ENCODE measurements around the gene ZNRD2.
"Not testable (repeated sequence)": the region's sequence is repeated elsewhere in the genome, so short reads cannot be mapped to it uniquely, and the experiment has no call there.

The ZNRD2 gene, protein sequence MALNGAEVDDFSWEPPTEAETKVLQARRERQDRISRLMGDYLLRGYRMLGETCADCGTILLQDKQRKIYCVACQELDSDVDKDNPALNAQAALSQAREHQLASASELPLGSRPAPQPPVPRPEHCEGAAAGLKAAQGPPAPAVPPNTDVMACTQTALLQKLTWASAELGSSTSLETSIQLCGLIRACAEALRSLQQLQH

DNA sequence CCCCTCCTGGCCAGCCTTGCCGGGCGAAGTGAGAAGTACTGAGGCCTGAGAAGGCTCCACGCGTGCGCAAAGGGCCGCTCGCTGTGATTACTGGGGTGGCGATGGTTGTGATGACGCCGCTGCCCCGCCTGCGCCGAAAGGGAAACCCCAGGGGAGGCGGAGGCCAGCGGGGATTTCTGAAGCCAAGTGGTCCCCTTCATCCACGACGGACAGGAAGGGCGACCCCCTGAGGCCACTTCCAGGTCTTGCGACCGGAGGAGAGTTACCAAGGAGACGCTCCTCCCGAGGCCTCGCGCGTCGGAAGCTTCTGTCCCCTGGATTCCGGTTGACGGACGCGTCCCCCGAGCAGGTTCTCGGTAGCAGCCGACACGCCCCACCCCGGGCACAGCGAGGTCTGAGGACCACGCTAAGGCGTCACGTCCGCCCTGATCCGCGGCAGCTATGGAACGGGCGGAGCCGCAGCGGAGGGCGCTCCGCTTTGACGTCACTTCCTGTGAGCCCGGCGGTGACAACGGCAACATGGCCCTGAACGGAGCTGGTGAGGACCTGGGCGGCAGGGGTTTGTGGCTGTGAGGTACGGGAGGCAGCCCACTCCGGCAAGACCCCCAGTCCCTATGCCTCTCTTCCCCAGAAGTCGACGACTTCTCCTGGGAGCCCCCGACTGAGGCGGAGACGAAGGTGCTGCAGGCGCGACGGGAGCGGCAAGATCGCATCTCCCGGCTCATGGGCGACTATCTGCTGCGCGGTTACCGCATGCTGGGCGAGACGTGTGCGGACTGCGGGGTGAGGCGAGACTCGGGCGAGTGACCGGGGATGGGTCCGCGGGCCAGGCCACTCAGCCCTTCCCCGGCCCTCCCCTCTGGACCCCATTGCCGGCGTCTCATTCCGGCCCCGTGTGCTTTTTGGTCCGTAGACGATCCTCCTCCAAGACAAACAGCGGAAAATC lies at the start of gene ZNRD2:
Gene ZNRD2, plus strand, starts transcription at position 505 of the 946 bp plus-strand sequence. Its CDS starts 15 bp downstream, at position 520.
- peak; percentile 99 for DNase-seq (ENCODE audit: low read depth)

DNA sequence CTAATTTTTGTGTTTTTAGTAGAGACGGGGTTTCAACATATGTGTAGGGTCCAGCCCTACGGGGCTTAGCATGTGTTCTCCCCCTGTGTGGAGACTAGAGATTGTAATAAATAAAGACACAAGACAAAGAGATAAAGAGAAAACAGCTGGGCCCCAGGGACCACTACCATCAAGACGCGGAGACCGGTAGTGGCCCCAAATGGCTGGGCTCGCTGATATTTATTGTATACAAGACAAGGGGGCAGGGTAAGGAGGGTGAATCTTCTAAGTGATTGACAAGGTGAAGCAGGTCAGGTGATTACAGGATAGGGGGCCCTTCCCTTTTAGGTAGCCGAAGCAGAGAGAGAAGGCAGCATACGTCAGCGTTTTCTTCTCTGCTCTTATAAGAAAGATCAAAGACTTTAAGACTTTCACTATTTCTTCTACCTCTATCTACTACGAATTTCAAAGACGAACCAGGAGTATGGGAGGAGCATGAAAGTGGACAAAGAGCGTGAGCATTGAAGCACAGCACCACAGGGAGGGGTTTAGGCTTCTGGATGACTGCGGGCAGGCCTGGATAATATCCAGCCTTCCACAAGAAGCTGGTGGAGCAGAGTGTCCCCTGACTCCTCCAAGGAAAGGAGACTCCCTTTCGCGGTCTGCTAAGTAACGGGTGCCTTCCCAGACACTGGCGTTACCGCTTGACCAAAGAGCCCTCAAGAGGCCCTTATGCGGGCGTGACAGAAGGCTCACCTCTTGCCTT lies 48.3 kb upstream of the ZNRD2 start:
- not testable (repeated sequence) for DNase-seq (ENCODE audit: low read depth)

DNA sequence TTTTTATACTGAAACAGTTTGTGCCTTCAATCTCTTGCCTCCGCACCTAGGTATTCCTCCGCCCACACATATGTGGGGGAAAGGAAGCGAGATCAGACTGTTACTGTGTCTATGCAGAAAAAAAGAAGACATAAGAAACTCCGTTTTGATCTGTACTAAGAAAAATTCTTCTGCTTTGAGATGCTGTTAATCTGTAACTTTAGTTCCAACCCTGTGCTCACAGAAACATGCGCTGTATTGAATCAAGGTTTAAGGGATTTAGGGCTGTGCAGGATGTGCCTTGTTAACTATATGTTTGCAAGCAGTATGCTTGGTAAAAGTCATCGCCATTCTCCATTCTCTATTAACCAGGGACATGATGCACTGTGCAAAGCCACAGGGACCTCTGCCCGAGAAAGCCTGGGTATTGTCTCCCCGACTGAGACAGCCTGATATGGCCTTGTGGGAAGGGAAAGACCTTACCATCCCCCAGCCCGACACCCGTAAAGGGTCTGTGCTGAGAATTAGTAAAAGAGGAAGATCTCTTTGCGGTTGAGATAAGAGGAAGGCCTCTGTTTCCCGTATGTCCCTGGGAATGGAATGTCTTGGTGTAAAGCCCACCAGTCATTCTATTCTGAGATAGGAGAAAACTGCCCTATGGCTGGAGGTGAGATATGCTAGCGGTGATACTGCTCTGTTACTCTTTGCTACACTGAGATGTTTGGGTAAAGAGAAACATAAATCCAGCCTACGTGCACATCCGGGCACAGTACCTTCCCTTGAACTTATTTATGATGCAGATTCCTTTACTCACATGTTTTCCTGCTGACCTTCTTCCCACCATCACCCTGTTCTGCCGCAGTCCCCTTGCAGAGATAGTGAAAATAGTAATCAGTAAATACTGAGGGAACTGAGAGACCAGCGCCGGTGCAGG lies 47.3 kb upstream of the ZNRD2 start:
- DNase-seq (ENCODE audit: low read depth) = not testable (repeated sequence)

DNA sequence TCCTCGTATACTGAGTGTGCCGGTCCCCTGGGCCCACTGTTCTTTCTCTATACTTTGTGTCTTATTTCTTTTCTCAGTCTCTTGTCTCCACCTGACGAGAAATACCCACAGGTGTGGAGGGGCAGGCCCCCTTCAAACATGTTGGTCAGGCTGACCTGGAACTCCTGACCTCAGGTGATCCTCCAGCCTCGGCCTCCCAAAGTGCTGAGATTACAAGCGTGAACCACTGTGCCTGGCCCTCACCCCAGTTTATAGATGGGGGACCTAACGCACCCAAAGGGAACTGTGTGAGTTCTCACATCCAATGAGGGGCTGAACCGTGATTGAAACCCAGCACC lies 46.7 kb upstream of the ZNRD2 start:
- not testable (repeated sequence) for DNase-seq (ENCODE audit: low read depth)

DNA sequence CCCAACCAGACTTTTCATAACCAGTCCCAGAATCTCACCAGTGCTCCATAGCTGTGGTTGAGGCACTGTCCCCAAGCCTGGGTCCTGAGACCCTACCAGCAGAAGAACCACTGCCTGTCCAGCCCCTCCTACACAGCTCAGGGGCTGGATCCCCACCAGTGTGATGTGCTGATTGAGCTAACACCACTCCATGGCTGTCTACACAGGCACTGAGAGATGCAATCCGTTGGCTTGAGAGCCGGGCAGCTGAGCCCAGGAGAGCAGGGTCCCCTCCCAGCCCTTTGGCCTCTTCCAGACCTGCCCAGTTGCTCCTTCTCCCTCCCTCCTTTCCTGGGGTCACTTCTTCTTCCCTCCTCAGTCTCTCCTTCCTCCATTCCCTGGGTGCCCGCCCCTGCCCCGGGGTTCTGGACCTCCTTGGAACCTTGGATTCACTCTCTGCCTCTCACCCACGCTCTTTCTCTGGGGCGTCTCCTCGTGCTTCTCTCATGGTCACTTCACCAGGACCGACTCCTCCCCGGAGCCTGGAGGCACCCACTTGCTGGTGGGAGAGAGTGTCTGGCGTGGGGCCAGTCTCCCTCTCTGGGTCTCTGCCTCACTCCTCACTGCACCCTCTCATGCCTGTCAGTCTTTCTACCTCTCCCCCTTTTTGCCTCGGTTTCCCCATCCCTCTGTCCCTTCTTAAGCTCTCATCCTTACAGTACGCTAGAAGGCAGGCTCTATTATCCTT lies 46.1 kb upstream of the ZNRD2 start:
- no peak for DNase-seq (ENCODE audit: low read depth)

DNA sequence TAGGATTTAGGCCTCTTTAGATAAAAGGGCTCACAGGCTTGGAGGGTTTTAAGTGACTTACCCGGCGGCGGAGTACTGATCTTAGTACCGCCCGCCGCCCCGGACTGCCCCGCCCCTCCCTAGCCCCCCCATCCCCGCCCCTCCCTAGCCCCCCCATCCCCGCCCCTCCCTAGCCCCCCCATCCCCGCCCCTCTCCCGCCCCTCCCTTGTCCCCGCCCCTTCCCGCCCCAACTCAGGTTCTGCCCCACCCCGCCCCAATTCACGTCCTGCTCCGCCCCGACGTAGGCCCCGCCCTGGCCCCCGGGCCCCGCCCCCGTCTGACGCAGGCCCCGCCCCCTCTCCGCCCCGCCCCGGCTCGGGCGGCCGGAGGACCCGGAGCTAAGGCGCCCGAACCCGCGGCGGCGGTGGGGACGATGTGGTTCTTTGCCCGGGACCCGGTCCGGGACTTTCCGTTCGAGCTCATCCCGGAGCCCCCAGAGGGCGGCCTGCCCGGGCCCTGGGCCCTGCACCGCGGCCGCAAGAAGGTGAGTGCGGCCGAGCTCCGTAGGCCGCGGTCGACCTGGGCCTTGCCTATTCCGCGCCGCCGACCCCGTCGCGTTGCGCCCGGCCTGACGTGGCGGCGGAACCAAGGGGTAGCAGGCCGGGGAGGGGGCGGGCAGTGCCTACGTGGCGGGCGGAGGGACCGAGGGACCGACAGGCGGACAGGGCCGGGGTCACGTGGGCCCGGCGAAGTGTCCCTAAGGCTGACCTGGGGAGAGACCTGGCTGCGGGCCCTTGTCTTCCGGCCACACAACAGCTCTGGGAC lies 45.3 kb upstream of the ZNRD2 start, which contains the start of gene SCYL1:
Gene SCYL1, plus strand, starts transcription at position 343 of the 805 bp plus-strand sequence. Its CDS starts 71 bp downstream, at position 414.
- peak; percentile 41 for DNase-seq (ENCODE audit: low read depth)

DNA sequence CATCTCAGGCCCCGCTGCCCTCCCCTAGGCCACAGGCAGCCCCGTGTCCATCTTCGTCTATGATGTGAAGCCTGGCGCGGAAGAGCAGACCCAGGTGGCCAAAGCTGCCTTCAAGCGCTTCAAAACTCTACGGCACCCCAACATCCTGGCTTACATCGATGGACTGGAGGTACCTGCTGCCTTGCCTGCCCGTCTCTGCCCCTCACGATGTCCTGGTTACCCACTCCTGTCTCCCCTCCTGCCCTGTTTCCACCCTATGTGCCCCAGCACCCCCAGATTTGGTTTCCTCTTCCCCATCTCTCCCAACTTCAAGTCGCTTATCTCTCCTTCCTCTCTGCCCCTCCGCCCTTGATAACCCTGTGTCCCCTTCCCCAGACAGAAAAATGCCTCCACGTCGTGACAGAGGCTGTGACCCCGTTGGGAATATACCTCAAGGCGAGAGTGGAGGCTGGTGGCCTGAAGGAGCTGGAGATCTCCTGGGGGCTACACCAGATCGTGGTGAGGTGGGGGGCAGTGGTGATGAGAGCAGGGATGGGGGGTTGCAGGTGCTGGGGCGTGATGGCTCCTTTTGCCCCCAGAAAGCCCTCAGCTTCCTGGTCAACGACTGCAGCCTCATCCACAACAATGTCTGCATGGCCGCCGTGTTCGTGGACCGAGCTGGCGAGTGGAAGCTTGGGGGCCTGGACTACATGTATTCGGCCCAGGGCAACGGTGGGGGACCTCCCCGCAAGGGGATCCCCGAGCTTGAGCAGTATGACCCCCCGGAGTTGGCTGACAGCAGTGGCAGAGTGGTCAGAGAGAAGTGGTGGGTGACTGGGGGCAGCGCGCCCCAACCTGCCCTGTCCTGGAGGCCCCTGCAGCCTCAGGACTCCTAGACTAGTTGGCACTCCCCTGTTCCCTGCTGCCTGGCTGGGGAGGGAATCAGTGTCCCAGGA lies 44.5 kb upstream of the ZNRD2 start:
- DNase-seq (ENCODE audit: low read depth) = no peak

DNA sequence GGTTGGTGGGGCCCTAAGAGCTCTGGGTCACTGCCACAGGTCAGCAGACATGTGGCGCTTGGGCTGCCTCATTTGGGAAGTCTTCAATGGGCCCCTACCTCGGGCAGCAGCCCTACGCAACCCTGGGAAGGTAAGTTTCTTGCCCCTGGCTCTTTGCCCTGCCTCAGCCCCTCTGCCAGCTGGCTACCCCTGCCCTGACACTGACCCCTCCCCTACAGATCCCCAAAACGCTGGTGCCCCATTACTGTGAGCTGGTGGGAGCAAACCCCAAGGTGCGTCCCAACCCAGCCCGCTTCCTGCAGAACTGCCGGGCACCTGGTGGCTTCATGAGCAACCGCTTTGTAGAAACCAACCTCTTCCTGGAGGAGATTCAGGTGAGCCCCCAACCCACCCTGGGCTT lies 43.5 kb upstream of the ZNRD2 start:
- DNase-seq (ENCODE audit: low read depth) = no peak

DNA sequence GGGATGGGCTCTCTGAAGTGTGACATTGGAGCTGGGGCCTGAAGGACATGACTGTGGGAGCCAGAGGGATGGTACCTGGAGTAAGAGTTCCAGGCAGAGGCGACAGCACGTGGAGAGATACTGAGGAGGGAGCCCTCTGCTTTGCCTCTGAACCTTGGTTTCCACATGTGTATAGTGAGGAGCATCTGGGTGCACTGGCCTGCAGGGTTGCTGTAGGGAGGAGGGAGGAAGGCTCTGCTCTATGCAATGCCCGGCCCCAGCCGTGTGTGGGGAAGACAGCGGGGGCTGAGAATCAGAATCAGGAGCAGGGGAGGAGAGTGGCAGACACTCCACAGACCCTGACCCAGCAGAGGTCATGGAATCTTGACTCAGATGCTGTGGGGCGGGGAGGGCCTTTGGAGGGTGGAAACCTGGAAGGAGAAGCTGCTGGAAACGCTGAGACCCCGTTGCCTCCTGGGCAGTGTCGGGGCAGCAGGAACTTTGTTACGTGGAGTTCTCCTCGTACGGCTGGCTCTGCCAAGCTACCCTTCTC lies 41.4 kb upstream of the ZNRD2 start:
- no peak for DNase-seq (ENCODE audit: low read depth)

DNA sequence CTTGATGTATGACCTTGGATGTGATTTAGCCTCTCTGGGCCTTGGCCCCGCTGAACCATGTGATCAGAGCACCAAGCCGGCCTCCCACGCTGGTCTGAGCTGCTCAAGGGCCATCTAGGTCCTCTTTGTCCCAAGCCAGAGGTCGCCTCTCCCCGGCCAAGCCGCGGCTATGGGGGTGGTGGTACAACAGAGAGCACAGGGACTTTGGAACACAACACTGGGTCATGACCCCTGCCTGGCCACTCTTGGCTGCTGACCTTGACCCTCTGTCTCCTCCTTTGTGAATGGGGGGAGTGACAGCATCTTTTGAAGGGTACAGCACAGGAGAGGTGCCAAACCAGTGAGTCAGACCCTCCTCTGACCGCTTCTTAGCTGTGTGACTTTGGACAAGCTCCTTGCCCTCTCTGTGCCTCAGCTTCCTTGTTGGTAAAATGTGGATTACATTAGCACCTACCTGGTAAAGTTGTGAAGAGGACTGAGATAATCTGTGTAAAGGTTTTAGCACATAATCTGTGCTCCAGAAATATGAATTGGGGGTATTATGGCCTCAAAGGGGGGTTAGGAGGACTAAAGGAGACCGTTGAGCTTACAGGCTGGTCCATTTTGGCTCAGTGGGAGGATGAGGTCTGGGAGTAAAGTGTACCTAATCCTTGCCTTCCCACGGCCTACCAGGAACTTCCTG lies 40.7 kb upstream of the ZNRD2 start:
- DNase-seq (ENCODE audit: low read depth) = no peak

DNA sequence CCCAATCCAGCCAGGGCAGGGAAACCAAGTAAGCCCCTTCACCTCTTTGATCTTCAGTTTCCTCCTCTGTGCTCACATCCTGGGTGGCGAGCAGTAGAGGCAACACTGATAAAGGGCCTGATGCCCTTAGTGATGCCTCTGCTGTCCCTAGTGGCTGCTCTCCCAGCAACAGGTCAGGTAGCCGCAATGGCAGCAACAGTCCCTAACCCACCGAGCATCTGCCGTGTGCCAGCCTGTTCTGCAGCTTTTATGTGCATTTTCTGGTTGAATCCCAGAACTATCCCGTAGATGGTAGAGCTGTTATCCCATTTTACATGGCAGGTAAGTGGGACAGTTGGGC lies 40.1 kb upstream of the ZNRD2 start:
- DNase-seq (ENCODE audit: low read depth) = no peak

DNA sequence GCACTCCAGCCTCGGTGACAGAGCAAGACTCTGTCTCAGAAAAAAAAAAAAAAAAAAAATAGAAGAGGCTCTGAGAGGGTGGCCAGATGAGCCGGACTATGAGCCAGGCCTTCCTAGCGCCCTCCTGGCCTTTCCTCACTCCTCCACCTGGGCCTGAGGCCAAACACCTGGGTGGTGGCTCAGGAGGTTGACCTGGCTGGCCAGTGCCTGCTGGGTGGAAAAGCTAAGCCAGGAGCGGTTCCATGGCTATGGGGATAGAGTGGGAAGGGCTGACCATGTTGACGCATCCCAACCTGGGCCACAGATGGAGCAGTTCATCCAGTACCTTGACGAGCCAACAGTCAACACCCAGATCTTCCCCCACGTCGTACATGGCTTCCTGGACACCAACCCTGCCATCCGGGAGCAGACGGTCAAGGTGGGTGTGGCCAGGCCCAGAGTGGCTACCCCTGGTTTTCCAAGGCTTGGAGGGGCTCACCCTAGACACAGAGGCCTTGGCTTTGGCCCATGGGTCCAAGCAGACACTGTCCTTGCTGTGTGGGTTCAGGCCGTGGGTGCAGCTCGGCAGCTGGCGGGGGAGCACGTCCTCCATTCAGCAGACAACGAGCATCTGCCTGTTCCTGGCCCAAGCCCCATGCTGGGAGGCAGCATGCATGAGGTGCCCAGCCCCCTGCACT lies 37.8 kb upstream of the ZNRD2 start:
- no peak for DNase-seq (ENCODE audit: low read depth)

DNA sequence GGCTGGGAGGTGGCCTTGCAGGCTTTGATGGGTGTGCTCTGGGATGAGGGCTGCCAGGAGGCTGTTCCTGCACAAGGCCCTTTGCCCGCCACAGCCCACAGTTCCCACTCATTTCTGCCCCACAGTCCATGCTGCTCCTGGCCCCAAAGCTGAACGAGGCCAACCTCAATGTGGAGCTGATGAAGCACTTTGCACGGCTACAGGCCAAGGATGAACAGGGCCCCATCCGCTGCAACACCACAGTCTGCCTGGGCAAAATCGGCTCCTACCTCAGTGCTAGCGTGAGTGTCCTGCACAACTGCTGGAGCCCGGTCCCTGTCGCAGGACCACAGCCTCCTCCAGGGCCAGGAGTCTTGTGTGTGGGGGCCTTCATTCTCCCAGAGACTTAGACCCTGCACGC lies 35.2 kb upstream of the ZNRD2 start:
- DNase-seq (ENCODE audit: low read depth) = no peak

DNA sequence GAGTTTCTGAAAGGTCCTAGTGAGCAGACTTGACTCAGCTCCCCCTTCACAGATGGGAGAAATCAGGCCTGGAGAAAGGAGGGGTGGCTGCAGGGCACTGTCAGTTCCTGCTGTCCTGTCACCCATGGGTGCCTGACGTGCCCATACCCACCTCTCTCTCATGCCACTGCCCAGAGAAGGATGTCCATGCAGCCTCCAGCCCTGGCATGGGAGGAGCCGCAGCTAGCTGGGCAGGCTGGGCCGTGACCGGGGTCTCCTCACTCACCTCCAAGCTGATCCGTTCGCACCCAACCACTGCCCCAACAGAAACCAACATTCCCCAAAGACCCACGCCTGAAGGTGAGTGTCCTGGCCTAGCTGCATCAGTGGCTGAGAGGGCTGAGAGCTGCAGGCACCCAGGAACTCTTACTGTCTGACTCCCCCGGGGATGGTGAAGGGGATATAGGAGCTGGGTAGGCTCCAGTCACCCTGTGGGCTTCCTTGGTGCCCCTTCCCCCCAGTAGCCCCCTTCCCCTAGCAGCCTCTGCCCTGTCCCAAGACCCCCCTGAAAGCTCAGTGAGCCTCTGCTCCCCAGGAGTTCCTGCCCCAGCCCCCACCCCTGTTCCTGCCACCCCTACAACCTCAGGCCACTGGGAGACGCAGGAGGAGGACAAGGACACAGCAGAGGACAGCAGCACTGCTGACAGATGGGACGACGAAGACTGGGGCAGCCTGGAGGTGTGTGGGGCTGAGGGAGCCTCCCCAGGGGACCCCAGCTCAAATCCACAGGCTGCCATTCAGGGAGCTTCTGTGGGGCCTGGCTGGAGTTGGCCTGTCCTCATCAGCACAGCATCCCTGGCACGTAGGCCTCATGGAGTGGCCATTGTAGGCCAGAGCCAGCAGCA lies 33.6 kb upstream of the ZNRD2 start:
- DNase-seq (ENCODE audit: low read depth) = no peak

DNA sequence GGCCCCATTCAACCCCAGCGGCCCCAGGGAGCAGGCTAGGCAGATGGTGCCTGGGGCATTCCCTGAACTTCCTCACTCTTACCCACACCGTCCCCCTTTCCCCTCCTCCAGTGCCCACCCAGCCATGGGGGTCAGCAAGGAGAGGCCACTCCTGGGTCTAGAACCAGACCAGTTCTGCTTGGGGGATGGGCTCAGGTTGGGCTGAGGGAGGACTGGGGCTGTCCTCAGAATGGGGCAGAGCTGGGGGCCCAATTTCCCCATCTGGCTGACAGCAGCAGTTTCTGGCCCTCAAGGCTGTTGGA lies 33.0 kb upstream of the ZNRD2 start:
- no peak for DNase-seq (ENCODE audit: low read depth)

DNA sequence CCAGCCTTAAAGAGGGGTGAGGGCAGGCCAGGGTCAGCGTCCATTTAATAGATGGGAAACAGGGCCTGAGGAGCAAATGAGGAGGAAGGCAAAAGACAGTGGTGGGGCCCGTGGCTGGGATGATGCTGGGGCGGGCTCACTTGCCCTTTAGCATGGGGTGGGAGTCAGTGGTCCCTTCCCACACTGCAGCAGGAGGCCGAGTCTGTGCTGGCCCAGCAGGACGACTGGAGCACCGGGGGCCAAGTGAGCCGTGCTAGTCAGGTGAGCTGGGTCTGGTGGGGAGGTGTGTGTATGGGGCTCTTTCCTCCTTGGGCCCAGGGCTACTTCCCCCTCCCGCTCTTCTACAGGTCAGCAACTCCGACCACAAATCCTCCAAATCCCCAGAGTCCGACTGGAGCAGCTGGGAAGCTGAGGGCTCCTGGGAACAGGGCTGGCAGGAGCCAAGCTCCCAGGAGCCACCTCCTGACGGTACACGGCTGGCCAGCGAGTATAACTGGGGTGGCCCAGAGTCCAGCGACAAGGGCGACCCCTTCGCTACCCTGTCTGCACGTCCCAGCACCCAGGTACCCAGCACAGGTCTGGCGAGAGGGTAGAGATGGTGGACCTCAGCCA lies 32.6 kb upstream of the ZNRD2 start:
- no peak for DNase-seq (ENCODE audit: low read depth)

Measured in HS-27A (cell line).